Measurements from ENCODE around the gene TOP2A.

GRCh38 chr17:40451420-40451819 is 33.7 kb upstream of the TOP2A start:
- TF ChIP-seq POLR2A (IDR thresholded peaks at IDR 0.05; ENCODE audit: low read depth, low read length): no peak
- no peak for TF ChIP-seq TAF1 (IDR thresholded peaks at IDR 0.05; ENCODE audit: low read depth, low read length)
- no peak for TF ChIP-seq POLR2AphosphoS5 (IDR thresholded peaks at IDR 0.05; ENCODE audit: low read depth, low read length)
- TF ChIP-seq PAX5 (IDR thresholded peaks at IDR 0.05; ENCODE audit: insufficient read depth, low read length, severe bottlenecking): no peak
- no peak for TF ChIP-seq SPI1 (IDR thresholded peaks at IDR 0.05; ENCODE audit: low read depth, low read length)
